HepG2 (cell line): Measurements from ENCODE around the gene CYYR1. TPM values are rescaled to one million over a fixed set of nuclear protein-coding genes. Genes with fewer than 3 reads are reported as not detected.

Source experiments
- ATAC-seq: fragments of 200-7000 bp; cut with Tn5 transposase; 3 replicates; pipeline ENCODE4 v1.9.1; 2020; ENCODE audit warnings: mild to moderate bottlenecking, moderate library complexity
- BruUV-seq: library from RNA; stranded (reverse); fragments of 400-500 nt; replicated peaks from 2 replicates; lab custom pipeline; 2021; lab: Mats Ljungman, UMichigan
- CTCF ChIA-PET: fragments of 300-600 bp; formaldehyde crosslinking; extraction: SDS; loops from one replicate; lab custom pipeline; 2021; ENCODE audit warnings: low total read pairs, inconsistent platforms, low intra/inter-chr PET ratio; lab: Yijun Ruan, JAX
- POLR2A ChIA-PET: fragments of 350-600 bp; sonication (Branson Sonifier 250); formaldehyde crosslinking; loops from one replicate; lab custom pipeline; 2020; ENCODE audit warnings: antibody characterized with exemption, inconsistent platforms; lab: Yijun Ruan, JAX
- DNase-seq: peaks from one replicate; pipeline ENCODE4 v3.0.0-alpha.2; 2015; ENCODE audit warnings: low spot score
- FAIRE-seq: peaks from 3 replicates; lab custom pipeline; 2011; peaks lifted over from hg19 to GRCh38; lab: Jason Lieb, UNC
- H2AFZ ChIP-seq: one replicate; pipeline ENCODE4 v1.6.1; 2011; ENCODE audit warnings: low read length, inconsistent platforms
- H3K27ac ChIP-seq: fragments of 300-600 bp; 3 replicates; pipeline ENCODE4 v1.8.0; 2011; ENCODE audit warnings: mixed run types, mild to moderate bottlenecking, mixed read lengths, low read length, inconsistent platforms; ENCODE audit not compliant: insufficient read depth; ENCODE audit errors: extremely low read length
- H3K27me3 ChIP-seq, 2 experiments: fragments of 200-600 bp in 1 of 2; 2 replicates in 1 of 2; 3 replicates in 1 of 2; pipeline versions ENCODE4 v1.6.0 to v1.8.0; 2011; ENCODE audit warnings: low read length in 2 of 2, mild to moderate bottlenecking in 2 of 2, moderate library complexity in 2 of 2, inconsistent platforms in 1 of 2; ENCODE audit not compliant: insufficient read depth in 2 of 2, control insufficient read depth in 1 of 2
- H3K36me3 ChIP-seq, 2 experiments: fragments of 200-600 bp in 1 of 2; replicated peaks in 1 of 2; 2 replicates in 1 of 2; 3 replicates in 1 of 2; pipeline versions ENCODE4 v1.5.1 to v1.8.0; 2011; ENCODE audit warnings: low read length in 2 of 2, inconsistent platforms in 1 of 2; ENCODE audit not compliant: insufficient read depth in 2 of 2, control insufficient read depth in 1 of 2
- H3K4me1 ChIP-seq: 2 replicates; pipeline ENCODE4 v1.5.1; 2012; ENCODE audit warnings: low read length, inconsistent platforms; ENCODE audit not compliant: insufficient read depth
- H3K4me2 ChIP-seq: 2 replicates; pipeline ENCODE4 v1.6.0; 2011; ENCODE audit warnings: low read depth, low read length, inconsistent platforms
- H3K4me3 ChIP-seq, 3 experiments: fragments of 200-600 bp in 1 of 3; sonication (generic), shearing (Covaris generic) in 1 of 3; replicated peaks in 1 of 3; 2 replicates each; pipeline ENCODE4 v1.5.1; 2011 to 2016; ENCODE audit warnings: low read length in 3 of 3, inconsistent platforms in 2 of 3, low read depth in 2 of 3, mild to moderate bottlenecking in 2 of 3, control low read depth in 1 of 3, mixed read lengths in 1 of 3; ENCODE audit not compliant: insufficient read depth in 1 of 3
- H3K79me2 ChIP-seq: one replicate; pipeline ENCODE4 v1.6.1; 2011; ENCODE audit warnings: low read length, inconsistent platforms; ENCODE audit not compliant: insufficient read depth
- H3K9ac ChIP-seq: 2 replicates; pipeline ENCODE4 v1.6.0; 2011; ENCODE audit warnings: mild to moderate bottlenecking, low read depth, low read length, inconsistent platforms; ENCODE audit not compliant: insufficient read depth
- H3K9me3 ChIP-seq: 2 replicates; pipeline ENCODE4 v1.5.1; 2012; ENCODE audit warnings: mild to moderate bottlenecking, low read length
- H4K20me1 ChIP-seq: 2 replicates; pipeline ENCODE4 v1.6.0; 2011; ENCODE audit warnings: inconsistent platforms, mild to moderate bottlenecking, low read length, moderate library complexity; ENCODE audit not compliant: insufficient read depth
- FOXP4 ChIP-seq: sonication (generic); formaldehyde crosslinking; IDR thresholded peaks from 2 replicates; pipeline ENCODE4 v1.4.0; 2020; ENCODE audit warnings: missing genetic modification reagents
- HDAC1 ChIP-seq: sonication (generic); formaldehyde crosslinking; IDR thresholded peaks from 2 replicates; pipeline ENCODE4 v1.5.1; 2020; ENCODE audit warnings: mild to moderate bottlenecking, missing genetic modification reagents
- HMGXB4 ChIP-seq, 2 experiments: sonication (generic) in 1 of 2; formaldehyde crosslinking in 1 of 2; IDR thresholded peaks; 2 replicates each; pipeline versions ENCODE4 v1.4.0 to v1.6.1; 2018 to 2020; ENCODE audit warnings: missing genetic modification reagents in 2 of 2, borderline replicate concordance in 1 of 2, low read depth in 1 of 2, mild to moderate bottlenecking in 1 of 2, missing biosample characterization in 1 of 2
- KLF16 ChIP-seq, 2 experiments: sonication (generic) in 1 of 2; formaldehyde crosslinking in 1 of 2; IDR thresholded peaks; 2 replicates each; pipeline versions ENCODE4 v1.6.1 to v1.8.0; 2016 to 2023; ENCODE audit warnings: missing genetic modification reagents in 2 of 2, missing compliant biosample characterization in 1 of 2
- MIER2 ChIP-seq: IDR thresholded peaks from 2 replicates; pipeline ENCODE4 v1.6.1; 2016; ENCODE audit warnings: missing biosample characterization, missing genetic modification reagents
- NFATC3 ChIP-seq: sonication (generic); formaldehyde crosslinking; IDR thresholded peaks from 2 replicates; pipeline ENCODE4 v1.5.1; 2020; ENCODE audit warnings: mild to moderate bottlenecking, missing genetic modification reagents
- ZBTB33 ChIP-seq: sonication (generic); formaldehyde crosslinking; IDR thresholded peaks from 2 replicates; pipeline ENCODE4 v1.4.0; 2020; ENCODE audit warnings: missing genetic modification reagents
- ZNF33B ChIP-seq: sonication (generic); formaldehyde crosslinking; IDR thresholded peaks from 2 replicates; pipeline ENCODE4 v1.5.1; 2020; ENCODE audit warnings: mild to moderate bottlenecking, missing genetic modification reagents
- ZSCAN29 ChIP-seq: sonication (generic); formaldehyde crosslinking; conservative IDR thresholded peaks from 2 replicates; pipeline ENCODE4 v1.4.0; 2020; ENCODE audit warnings: mild to moderate bottlenecking, missing genetic modification reagents
- WGBS: methylation state at CpG from one replicate; pipeline ENCODE4 v1.1.6; 2017; ENCODE audit warnings: low lambda C conversion rate; 5-methylcytosine and 5-hydroxymethylcytosine counted together
- in situ Hi-C: cut with HindIII; loops from 2 replicates; pipeline ENCODE4 v1.10.0; 2017; ENCODE audit warnings: low pct_unique_long_range_greater_than_20kb; ENCODE audit not compliant: extremely low pct_ligation_motif_present
- intact Hi-C: fragments of 100-400 bp; cut with micrococcal nuclease; formaldehyde crosslinking; loops from one replicate; pipeline ENCODE4 v1.10.0; 2022; ENCODE audit not compliant: unreplicated experiment
- polyA plus RNA-seq, 8 experiments: library from polyadenylated mRNA; depleted of rRNA in 3 of 8; stranded (reverse) in 7 of 8; unstranded in 1 of 8; fragments of >200 nt; fragmentation: Illumina TruSeq in 4 of 8; extraction: Trizol in 4 of 8; gene quantifications; 2 replicates each; pipeline versions ENCODE4 v1.2.1 to v1.2.3, GENCODE V29; 2011 to 2016; ENCODE audit warnings: low read depth in 4 of 8, missing spikeins in 1 of 8, mixed read lengths in 1 of 8; ENCODE audit not compliant: insufficient read depth in 1 of 8
- total RNA-seq, 5 experiments: library from RNA; depleted of rRNA; stranded (reverse); fragments of >200 nt; fragmentation: Illumina TruSeq; extraction: Trizol; gene quantifications; 2 replicates each; pipeline ENCODE4 v1.2.3, GENCODE V29; 2016; ENCODE audit warnings: low read depth in 1 of 5
- TF ChIP-seq, protein P1 (sequence below): sonication (generic); formaldehyde crosslinking; IDR thresholded peaks from 2 replicates; pipeline ENCODE4 v1.5.0; 2020; ENCODE audit warnings: mild to moderate bottlenecking, missing genetic modification reagents, borderline replicate concordance

Gene CYYR1
- total and polyA plus RNA-seq, 2 of the 13 experiments (the other 11 are each of a cell fraction or from before 2014, with no cell fraction given), result not detected

- CTCF ChIA-PET, result no interaction called here
- FAIRE-seq (no peak), DNase-seq (no peak), ATAC-seq (no peak)
- Histone ChIP-seq H3K4me3 (no peak overlapping the region), H3K4me1 (no peaks in the 10 kb centered on the region), H3K4me2 (no peak overlapping the region), H3K9me3 (peaks cover 79% of the 10 kb centered on the region), H3K9ac (no peak overlapping the region), H2AFZ (no peak overlapping the region), H3K27ac (no peak overlapping the region), H3K36me3 (no peaks in the 10 kb centered on the region), H3K27me3 (no peaks in the 10 kb centered on the region), H3K79me2 (no peaks in the 10 kb centered on the region), H4K20me1 (no peaks in the 10 kb centered on the region)
- intact Hi-C loops, result no loop called here
- in situ Hi-C loops, result no loop called here
- BruUV-seq, result no TSS peak
- POLR2A ChIA-PET, result no interaction called here
- WGBS, result 0% methylated on average over 3 of the region's 3 CpGs
- TF ChIP-seq ZSCAN29 (CRISPR knock-in tag), result no peak
- no peak for TF ChIP-seq ZNF33B (CRISPR knock-in tag)
- TF ChIP-seq KLF16 (CRISPR knock-in tag; IDR thresholded peaks at IDR 0.05), result no peak
- TF ChIP-seq FOXP4 (CRISPR knock-in tag), result no peak
- no peak for TF ChIP-seq HDAC1 (CRISPR knock-in tag)
- no peak for TF ChIP-seq MIER2 (CRISPR knock-in tag)
- TF ChIP-seq NFATC3 (CRISPR knock-in tag), result no peak
- TF ChIP-seq HMGXB4 (CRISPR knock-in tag; IDR thresholded peaks at IDR 0.05; ENCODE audit: borderline replicate concordance in 1 of 2, low read depth in 1 of 2), result no peak
- no peak for TF ChIP-seq ZBTB33 (CRISPR knock-in tag)
- TF ChIP-seq, protein P1, sequence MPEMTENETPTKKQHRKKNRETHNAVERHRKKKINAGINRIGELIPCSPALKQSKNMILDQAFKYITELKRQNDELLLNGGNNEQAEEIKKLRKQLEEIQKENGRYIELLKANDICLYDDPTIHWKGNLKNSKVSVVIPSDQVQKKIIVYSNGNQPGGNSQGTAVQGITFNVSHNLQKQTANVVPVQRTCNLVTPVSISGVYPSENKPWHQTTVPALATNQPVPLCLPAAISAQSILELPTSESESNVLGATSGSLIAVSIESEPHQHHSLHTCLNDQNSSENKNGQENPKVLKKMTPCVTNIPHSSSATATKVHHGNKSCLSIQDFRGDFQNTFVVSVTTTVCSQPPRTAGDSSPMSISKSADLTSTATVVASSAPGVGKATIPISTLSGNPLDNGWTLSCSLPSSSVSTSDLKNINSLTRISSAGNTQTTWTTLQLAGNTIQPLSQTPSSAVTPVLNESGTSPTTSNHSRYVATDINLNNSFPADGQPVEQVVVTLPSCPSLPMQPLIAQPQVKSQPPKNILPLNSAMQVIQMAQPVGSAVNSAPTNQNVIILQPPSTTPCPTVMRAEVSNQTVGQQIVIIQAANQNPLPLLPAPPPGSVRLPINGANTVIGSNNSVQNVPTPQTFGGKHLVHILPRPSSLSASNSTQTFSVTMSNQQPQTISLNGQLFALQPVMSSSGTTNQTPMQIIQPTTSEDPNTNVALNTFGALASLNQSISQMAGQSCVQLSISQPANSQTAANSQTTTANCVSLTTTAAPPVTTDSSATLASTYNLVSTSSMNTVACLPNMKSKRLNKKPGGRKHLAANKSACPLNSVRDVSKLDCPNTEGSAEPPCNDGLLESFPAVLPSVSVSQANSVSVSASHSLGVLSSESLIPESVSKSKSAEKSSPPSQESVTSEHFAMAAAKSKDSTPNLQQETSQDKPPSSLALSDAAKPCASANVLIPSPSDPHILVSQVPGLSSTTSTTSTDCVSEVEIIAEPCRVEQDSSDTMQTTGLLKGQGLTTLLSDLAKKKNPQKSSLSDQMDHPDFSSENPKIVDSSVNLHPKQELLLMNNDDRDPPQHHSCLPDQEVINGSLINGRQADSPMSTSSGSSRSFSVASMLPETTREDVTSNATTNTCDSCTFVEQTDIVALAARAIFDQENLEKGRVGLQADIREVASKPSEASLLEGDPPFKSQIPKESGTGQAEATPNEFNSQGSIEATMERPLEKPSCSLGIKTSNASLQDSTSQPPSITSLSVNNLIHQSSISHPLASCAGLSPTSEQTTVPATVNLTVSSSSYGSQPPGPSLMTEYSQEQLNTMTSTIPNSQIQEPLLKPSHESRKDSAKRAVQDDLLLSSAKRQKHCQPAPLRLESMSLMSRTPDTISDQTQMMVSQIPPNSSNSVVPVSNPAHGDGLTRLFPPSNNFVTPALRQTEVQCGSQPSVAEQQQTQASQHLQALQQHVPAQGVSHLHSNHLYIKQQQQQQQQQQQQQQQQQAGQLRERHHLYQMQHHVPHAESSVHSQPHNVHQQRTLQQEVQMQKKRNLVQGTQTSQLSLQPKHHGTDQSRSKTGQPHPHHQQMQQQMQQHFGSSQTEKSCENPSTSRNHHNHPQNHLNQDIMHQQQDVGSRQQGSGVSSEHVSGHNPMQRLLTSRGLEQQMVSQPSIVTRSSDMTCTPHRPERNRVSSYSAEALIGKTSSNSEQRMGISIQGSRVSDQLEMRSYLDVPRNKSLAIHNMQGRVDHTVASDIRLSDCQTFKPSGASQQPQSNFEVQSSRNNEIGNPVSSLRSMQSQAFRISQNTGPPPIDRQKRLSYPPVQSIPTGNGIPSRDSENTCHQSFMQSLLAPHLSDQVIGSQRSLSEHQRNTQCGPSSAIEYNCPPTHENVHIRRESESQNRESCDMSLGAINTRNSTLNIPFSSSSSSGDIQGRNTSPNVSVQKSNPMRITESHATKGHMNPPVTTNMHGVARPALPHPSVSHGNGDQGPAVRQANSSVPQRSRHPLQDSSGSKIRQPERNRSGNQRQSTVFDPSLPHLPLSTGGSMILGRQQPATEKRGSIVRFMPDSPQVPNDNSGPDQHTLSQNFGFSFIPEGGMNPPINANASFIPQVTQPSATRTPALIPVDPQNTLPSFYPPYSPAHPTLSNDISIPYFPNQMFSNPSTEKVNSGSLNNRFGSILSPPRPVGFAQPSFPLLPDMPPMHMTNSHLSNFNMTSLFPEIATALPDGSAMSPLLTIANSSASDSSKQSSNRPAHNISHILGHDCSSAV, result no peak
Observed at GRCh38 chr21:26465916-26466315, 107.2 kb downstream of the CYYR1 start.
